NB4 (cell line): ENCODE data around the gene NIPA2.

Experiments used
- DNase-seq: peaks from one replicate; pipeline ENCODE4 v3.0.0; 2010; ENCODE audit warnings: low read depth
- H3K4me3 ChIP-seq: one replicate; pipeline ENCODE4 v1.5.1; 2011; ENCODE audit warnings: mild to moderate bottlenecking, low read depth, low read length, moderate library complexity
- CTCF ChIP-seq: IDR thresholded peaks from one replicate; pipeline ENCODE4 v1.5.1; 2012; ENCODE audit warnings: low read depth, low read length
- MAX ChIP-seq: IDR thresholded peaks from 2 replicates; pipeline ENCODE4 v1.6.1; 2011; ENCODE audit warnings: low read depth, low read length
- MYC ChIP-seq: IDR thresholded peaks from 2 replicates; pipeline ENCODE4 v1.6.1; 2011; ENCODE audit warnings: low read depth, low read length
- POLR2A ChIP-seq: IDR thresholded peaks from 2 replicates; pipeline ENCODE4 v1.6.1; 2011; ENCODE audit warnings: mild to moderate bottlenecking; ENCODE audit not compliant: insufficient read length; ENCODE audit errors: extremely low read depth

Gene NIPA2

GRCh38 chr15:22810033-22810852 is 28.2 kb upstream of the NIPA2 start:
- DNase-seq: no peak
- H3K4me3 ChIP-seq: no peak overlapping the region
- TF ChIP-seq MAX (no peak), POLR2A (no peak), MYC (no peak), CTCF (no peak)

- no peak overlapping the region for H3K4me3 ChIP-seq
- TF ChIP-seq MAX: no peak
- no peak for TF ChIP-seq MYC
- no peak for TF ChIP-seq CTCF
- TF ChIP-seq POLR2A: no peak
- no peak for DNase-seq
Observed at GRCh38 chr15:22810853-22811338, 27.6 kb upstream of the NIPA2 start.

GRCh38 chr15:22811640-22812039 is 26.8 kb upstream of the NIPA2 start:
- H3K4me3 ChIP-seq: no peak overlapping the region
- peak; percentile 48 for DNase-seq
- TF ChIP-seq MYC (no peak), CTCF (peak; percentile 54), MAX (no peak), POLR2A (no peak)

GRCh38 chr15:22813844-22814243 is 24.6 kb upstream of the NIPA2 start:
- no peak overlapping the region for H3K4me3 ChIP-seq
- TF ChIP-seq MAX (no peak), CTCF (no peak), POLR2A (no peak), MYC (no peak)
- DNase-seq: no peak

- TF ChIP-seq CTCF (no peak), MAX (no peak), POLR2A (no peak), MYC (no peak)
- DNase-seq: no peak
- no peak overlapping the region for H3K4me3 ChIP-seq
Observed at GRCh38 chr15:22815766-22816165, 22.7 kb upstream of the NIPA2 start.

GRCh38 chr15:22819651-22820050 is 18.8 kb upstream of the NIPA2 start:
- TF ChIP-seq MAX: no peak
- TF ChIP-seq CTCF: no peak
- TF ChIP-seq POLR2A: no peak
- no peak for TF ChIP-seq MYC
- DNase-seq: no peak
- H3K4me3 ChIP-seq: no peak overlapping the region
